HUES6 (cell line): ENCODE data around the gene NRP2.

Experiments
- H3K27ac ChIP-seq: 2 replicates; pipeline ENCODE4 v1.7.0; 2013; ENCODE audit warnings: low read depth, mild to moderate bottlenecking, low read length, inconsistent platforms
- H3K27me3 ChIP-seq: 2 replicates; pipeline ENCODE4 v1.6.1; 2013; ENCODE audit warnings: low read length; ENCODE audit not compliant: control insufficient read depth, insufficient read depth
- H3K36me3 ChIP-seq: 2 replicates; pipeline ENCODE4 v1.6.1; 2013; ENCODE audit warnings: low read length; ENCODE audit not compliant: control insufficient read depth, insufficient read depth
- H3K4me1 ChIP-seq: 2 replicates; pipeline ENCODE4 v1.6.1; 2013; ENCODE audit warnings: low read length; ENCODE audit not compliant: control insufficient read depth, insufficient read depth
- H3K4me3 ChIP-seq: 2 replicates; pipeline ENCODE4 v1.5.1; 2013; ENCODE audit warnings: low read depth, low read length
- H3K9ac ChIP-seq: one replicate; pipeline ENCODE4 v1.6.1; 2013; ENCODE audit warnings: mild to moderate bottlenecking, low read length
- H3K9me3 ChIP-seq: 2 replicates; pipeline ENCODE4 v1.6.1; 2013; ENCODE audit warnings: low read depth, low read length; ENCODE audit not compliant: control insufficient read depth, insufficient read depth

NRP2 gene

GRCh38 chr2:205699515-205700289 is 17.4 kb downstream of the NRP2 start:
- Histone ChIP-seq H3K4me1 (peaks cover 88% of the 10 kb centered on the region), H3K27ac (peak overlapping the region; percentile 84), H3K4me3 (no peak overlapping the region), H3K9ac (peak overlapping the region; percentile 54), H3K27me3 (no peaks in the 10 kb centered on the region), H3K9me3 (no peaks in the 10 kb centered on the region), H3K36me3 (peaks cover 8% of the 10 kb centered on the region; the same call in 1 of the 2 replicates)

GRCh38 chr2:205700331-205701132 is 18.2 kb downstream of the NRP2 start:
- Histone ChIP-seq H3K9me3 (no peaks in the 10 kb centered on the region), H3K27ac (peak overlapping the region; percentile 84), H3K4me3 (no peak overlapping the region; the same call in 1 of the 2 replicates), H3K36me3 (peaks cover 8% of the 10 kb centered on the region; the same call in 1 of the 2 replicates), H3K9ac (peak overlapping the region; percentile 54), H3K4me1 (peaks cover 83% of the 10 kb centered on the region), H3K27me3 (no peaks in the 10 kb centered on the region)

GRCh38 chr2:205701509-205701908 is 19.2 kb downstream of the NRP2 start:
- Histone ChIP-seq H3K9ac (no peak overlapping the region), H3K9me3 (no peaks in the 10 kb centered on the region), H3K4me1 (peaks cover 82% of the 10 kb centered on the region), H3K4me3 (no peak overlapping the region), H3K36me3 (peaks cover 8% of the 10 kb centered on the region; the same call in 1 of the 2 replicates), H3K27ac (no peak overlapping the region), H3K27me3 (no peaks in the 10 kb centered on the region)

GRCh38 chr2:205702576-205702975 is 20.3 kb downstream of the NRP2 start:
- H3K27me3 ChIP-seq = no peaks in the 10 kb centered on the region
- no peak overlapping the region for H3K9ac ChIP-seq
- peaks cover 80% of the 10 kb centered on the region for H3K4me1 ChIP-seq
- H3K4me3 ChIP-seq = no peak overlapping the region
- H3K36me3 ChIP-seq = peaks cover 8% of the 10 kb centered on the region; the same call in 1 of the 2 replicates
- H3K9me3 ChIP-seq = no peaks in the 10 kb centered on the region
- no peak overlapping the region for H3K27ac ChIP-seq

- H3K4me1 ChIP-seq = peaks cover 74% of the 10 kb centered on the region
- H3K9ac ChIP-seq = no peak overlapping the region
- no peaks in the 10 kb centered on the region for H3K9me3 ChIP-seq
- H3K4me3 ChIP-seq = no peak overlapping the region
- H3K27me3 ChIP-seq = no peaks in the 10 kb centered on the region
- peaks cover 6% of the 10 kb centered on the region; the same call in 1 of the 2 replicates for H3K36me3 ChIP-seq
- H3K27ac ChIP-seq = no peak overlapping the region
Observed at GRCh38 chr2:205703471-205704126, 21.3 kb downstream of the NRP2 start.

- no peak overlapping the region for H3K9ac ChIP-seq
- peaks cover 6% of the 10 kb centered on the region; the same call in 1 of the 2 replicates for H3K36me3 ChIP-seq
- no peak overlapping the region for H3K4me3 ChIP-seq
- no peak overlapping the region for H3K27ac ChIP-seq
- H3K4me1 ChIP-seq = peaks cover 67% of the 10 kb centered on the region
- no peaks in the 10 kb centered on the region for H3K9me3 ChIP-seq
- H3K27me3 ChIP-seq = no peaks in the 10 kb centered on the region
Observed at GRCh38 chr2:205704127-205704741, 21.9 kb downstream of the NRP2 start.

GRCh38 chr2:205705511-205706349 is 23.4 kb downstream of the NRP2 start:
- no peak overlapping the region for H3K4me3 ChIP-seq
- no peak overlapping the region for H3K9ac ChIP-seq
- H3K36me3 ChIP-seq = peaks cover 6% of the 10 kb centered on the region; the same call in 1 of the 2 replicates
- H3K9me3 ChIP-seq = no peaks in the 10 kb centered on the region
- no peak overlapping the region for H3K27ac ChIP-seq
- peaks cover 52% of the 10 kb centered on the region for H3K4me1 ChIP-seq
- no peaks in the 10 kb centered on the region for H3K27me3 ChIP-seq

GRCh38 chr2:205706769-205707381 is 24.6 kb downstream of the NRP2 start:
- Histone ChIP-seq H3K4me3 (no peak overlapping the region), H3K9me3 (no peaks in the 10 kb centered on the region), H3K36me3 (peaks cover 6% of the 10 kb centered on the region; the same call in 1 of the 2 replicates), H3K4me1 (peaks cover 46% of the 10 kb centered on the region), H3K9ac (no peak overlapping the region), H3K27ac (no peak overlapping the region), H3K27me3 (no peaks in the 10 kb centered on the region)

GRCh38 chr2:205708231-205708631 is 25.9 kb downstream of the NRP2 start:
- H3K4me3 ChIP-seq = no peak overlapping the region
- peaks cover 6% of the 10 kb centered on the region; the same call in 1 of the 2 replicates for H3K36me3 ChIP-seq
- H3K27me3 ChIP-seq = no peaks in the 10 kb centered on the region
- H3K9ac ChIP-seq = no peak overlapping the region
- no peak overlapping the region for H3K27ac ChIP-seq
- H3K4me1 ChIP-seq = peaks cover 38% of the 10 kb centered on the region
- H3K9me3 ChIP-seq = no peaks in the 10 kb centered on the region
